KMS-11 (cell line): ENCODE data around the gene VEGFB.

Experiments used
- H2AFZ ChIP-seq: fragments of 200-600 bp; sonication (generic); 2 replicates; pipeline ENCODE4 v1.6.1; 2016; ENCODE audit warnings: antibody characterized with exemption, mixed run types, low read depth
- H3K27ac ChIP-seq: fragments of 200-600 bp; sonication (generic); 2 replicates; pipeline ENCODE4 v1.6.1; 2016; ENCODE audit warnings: mild to moderate bottlenecking, mixed run types
- H3K27me3 ChIP-seq: fragments of 200-600 bp; sonication (generic); 2 replicates; pipeline ENCODE4 v1.6.1; 2017; ENCODE audit warnings: mild to moderate bottlenecking, low read depth, mixed run types, moderate library complexity; ENCODE audit not compliant: insufficient read depth
- H3K36me3 ChIP-seq: fragments of 200-600 bp; sonication (generic); 2 replicates; pipeline ENCODE4 v1.6.1; 2017; ENCODE audit warnings: mild to moderate bottlenecking, mixed run types; ENCODE audit not compliant: insufficient read depth
- H3K4me1 ChIP-seq: fragments of 200-600 bp; sonication (generic); 2 replicates; pipeline ENCODE4 v1.6.1; 2016; ENCODE audit warnings: mild to moderate bottlenecking, low read depth, mixed run types; ENCODE audit not compliant: poor library complexity, severe bottlenecking
- H3K4me2 ChIP-seq: fragments of 200-600 bp; sonication (generic); 2 replicates; pipeline ENCODE4 v1.7.0; 2016; ENCODE audit warnings: mild to moderate bottlenecking, mixed run types
- H3K4me3 ChIP-seq: fragments of 200-600 bp; sonication (generic); IDR thresholded peaks from 2 replicates; pipeline ENCODE4 v1.6.1; 2017; ENCODE audit warnings: low read depth, low read length, mixed read lengths; ENCODE audit not compliant: insufficient read depth
- H3K79me2 ChIP-seq: fragments of 200-600 bp; sonication (generic); 2 replicates; pipeline ENCODE4 v1.6.1; 2016; ENCODE audit warnings: low read depth, mixed run types; ENCODE audit not compliant: insufficient read depth
- H3K9ac ChIP-seq: fragments of 200-600 bp; sonication (generic); 2 replicates; pipeline ENCODE4 v1.6.1; 2016; ENCODE audit warnings: mild to moderate bottlenecking, mixed run types
- H4K20me1 ChIP-seq: fragments of 200-600 bp; sonication (generic); 2 replicates; pipeline ENCODE4 v1.6.1; 2016; ENCODE audit warnings: mild to moderate bottlenecking, mixed run types; ENCODE audit not compliant: insufficient read depth
- CTCF ChIP-seq: fragments of 200-600 bp; sonication (generic); conservative IDR thresholded peaks from 2 replicates; pipeline ENCODE4 v1.6.1; 2017; ENCODE audit warnings: low read depth, mild to moderate bottlenecking, antibody characterized with exemption, low read length, moderate library complexity, mixed read lengths

Gene VEGFB

GRCh38 chr11:64275031-64275800 lies 40.8 kb downstream of the VEGFB start:
- Histone ChIP-seq H2AFZ (no peak overlapping the region), H3K36me3 (no peaks in the 10 kb centered on the region), H4K20me1 (no peaks in the 10 kb centered on the region), H3K79me2 (no peaks in the 10 kb centered on the region), H3K4me1 (peaks cover 6% of the 10 kb centered on the region), H3K4me3 (no peak overlapping the region), H3K27me3 (no peaks in the 10 kb centered on the region), H3K9ac (no peak overlapping the region), H3K27ac (no peak overlapping the region), H3K4me2 (no peak overlapping the region)
- TF ChIP-seq CTCF, result no peak

- Histone ChIP-seq H3K27ac (no peak overlapping the region), H3K36me3 (no peaks in the 10 kb centered on the region), H3K4me1 (peaks cover 6% of the 10 kb centered on the region), H3K4me3 (no peak overlapping the region), H3K79me2 (no peaks in the 10 kb centered on the region), H2AFZ (no peak overlapping the region), H3K4me2 (no peak overlapping the region), H3K9ac (no peak overlapping the region), H3K27me3 (no peaks in the 10 kb centered on the region), H4K20me1 (no peaks in the 10 kb centered on the region)
- TF ChIP-seq CTCF, result no peak
Observed at GRCh38 chr11:64275841-64276240, 41.5 kb downstream of the VEGFB start.

- peaks cover 4% of the 10 kb centered on the region for H3K4me1 ChIP-seq
- H3K36me3 ChIP-seq, result no peaks in the 10 kb centered on the region
Observed at GRCh38 chr11:64276653-64277431, 42.5 kb downstream of the VEGFB start.

More at GRCh38 chr11:64276653-64277431, 42.5 kb downstream of the VEGFB start:
- no peak overlapping the region for H3K4me3 ChIP-seq
- no peaks in the 10 kb centered on the region for H3K79me2 ChIP-seq
- no peak overlapping the region for H3K4me2 ChIP-seq
- no peak overlapping the region for H2AFZ ChIP-seq
- no peak overlapping the region for H3K9ac ChIP-seq
- H3K27me3 ChIP-seq, result no peaks in the 10 kb centered on the region
- no peak for TF ChIP-seq CTCF
- no peak overlapping the region for H3K27ac ChIP-seq
- no peaks in the 10 kb centered on the region for H4K20me1 ChIP-seq
